GM23248 (cell line): ENCODE measurements around the gene BARHL2.

Experiments
- EZH2 ChIP-seq: fragments of 200-600 bp; sonication (generic); IDR thresholded peaks from 2 replicates; pipeline ENCODE4 v1.6.1; 2018; ENCODE audit warnings: antibody characterized with exemption, mild to moderate bottlenecking; ENCODE audit not compliant: insufficient read depth, poor library complexity, severe bottlenecking
- EZH2phosphoT487 ChIP-seq: fragments of 200-600 bp; sonication (generic); IDR thresholded peaks from 2 replicates; pipeline ENCODE4 v1.6.1; 2018; ENCODE audit warnings: antibody characterized with exemption, moderate library complexity, mild to moderate bottlenecking, low read depth; ENCODE audit not compliant: insufficient read depth

DNA sequence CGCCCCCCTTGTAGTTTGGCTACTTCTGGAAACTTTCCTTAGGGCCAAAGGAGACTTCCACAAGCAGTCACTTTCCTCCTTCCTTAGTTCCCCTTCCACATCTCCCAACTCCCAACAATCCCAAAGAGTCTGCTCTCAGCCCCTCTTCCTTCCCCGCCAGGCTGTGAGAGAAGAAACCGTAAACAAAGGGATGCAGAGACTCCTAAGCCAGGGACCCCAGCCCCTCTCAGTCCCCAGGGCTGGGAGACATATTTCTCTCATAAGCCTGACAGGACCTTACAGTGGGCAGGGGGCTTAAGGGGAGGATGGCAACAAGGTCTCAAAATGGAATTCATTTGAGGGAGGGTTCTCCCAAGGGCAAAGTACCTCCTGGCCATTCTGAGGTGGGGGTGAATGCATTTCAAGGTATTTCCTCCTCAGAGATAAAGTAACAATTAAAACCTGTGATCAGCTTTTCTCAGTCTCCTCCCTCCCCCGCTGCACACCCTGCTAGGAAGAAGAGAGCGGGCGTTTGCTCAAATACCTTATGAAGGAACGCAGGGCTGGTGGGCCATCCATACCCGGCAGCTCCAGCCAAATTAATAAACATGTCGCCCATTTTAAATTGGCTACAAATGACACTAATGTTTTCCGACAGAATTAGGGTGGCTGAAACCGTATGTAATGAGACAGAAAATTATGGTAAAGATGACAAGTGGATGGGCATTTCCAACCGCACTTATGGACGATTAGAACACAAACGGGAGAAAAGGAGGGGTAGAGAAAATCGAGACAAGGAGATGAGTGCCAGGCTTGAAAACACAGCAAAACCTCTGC is 4.0 kb downstream of the BARHL2 start:
- TF ChIP-seq EZH2phosphoT487, result no peak
- TF ChIP-seq EZH2, result no peak
